Testis (tissue), 3 donors: Measurements from ENCODE around the gene ODAD2. TPM values are rescaled to one million over a fixed set of nuclear protein-coding genes. Genes with fewer than 3 reads are reported as not detected.

Source experiments
- DNase-seq: peaks from one replicate; pipeline ENCODE4 v3.0.0-alpha.2; 2019
- H3K27ac ChIP-seq, 2 donors: fragments of 200-600 bp; sonication (generic); one replicate each; pipeline ENCODE4 v1.5.1; 2019
- H3K27me3 ChIP-seq: fragments of 200-600 bp; sonication (generic); one replicate; pipeline ENCODE4 v1.5.1; 2019
- H3K36me3 ChIP-seq: fragments of 200-600 bp; sonication (generic); one replicate; pipeline ENCODE4 v1.5.1; 2017; ENCODE audit warnings: low read depth; ENCODE audit errors: missing control alignments
- H3K4me1 ChIP-seq: fragments of 200-600 bp; sonication (generic); one replicate; pipeline ENCODE4 v1.5.1; 2019
- H3K4me3 ChIP-seq, 2 donors: fragments of 200-600 bp; sonication (generic); one replicate each; pipeline ENCODE4 v1.5.1; 2017 to 2019
- H3K9me3 ChIP-seq: fragments of 200-600 bp; sonication (generic); one replicate; pipeline ENCODE4 v1.5.1; 2017
- POLR2A ChIP-seq: fragments of 450-650 bp; IDR thresholded peaks from one replicate; pipeline ENCODE4 v1.6.1; 2017; ENCODE audit warnings: antibody characterized with exemption, mild to moderate bottlenecking, moderate library complexity
- WGBS, 2 donors: methylation state at CpG; one replicate each; pipeline ENCODE4 v1.1.5; 2018; 5-methylcytosine and 5-hydroxymethylcytosine counted together
- intact Hi-C: fragments of 100-400 bp; cut with DNase I; formaldehyde crosslinking; loops from one replicate; pipeline ENCODE4 v1.15.1; 2023; ENCODE audit warnings: low total_unique reads
- polyA plus RNA-seq: library from polyadenylated mRNA; stranded (reverse); fragments of 350-450 nt; fragmentation: Illumina TruSeq; extraction: RNeasy Lipid Tissue Mini Kit (QIAGEN cat#74804); gene quantifications from one replicate; pipeline ENCODE4 v1.2.3, GENCODE V29; 2014; ENCODE audit warnings: low read depth, low replicate concordance; ENCODE audit not compliant: insufficient read depth
- total RNA-seq, 2 donors: library from RNA; depleted of rRNA; stranded (reverse); fragments of >200 nt; gene quantifications; one replicate each; pipeline ENCODE4 v1.2.3, GENCODE V29; 2016
- TF ChIP-seq, protein P1 (sequence below), 3 experiments: fragments of 450-650 bp in 2 of 3; fragments of 200-600 bp in 1 of 3; sonication (generic) in 1 of 3; IDR thresholded peaks; one replicate each; pipeline ENCODE4 v1.5.1; 2016 to 2019; ENCODE audit warnings: antibody characterized with exemption in 3 of 3, mild to moderate bottlenecking in 2 of 3, moderate library complexity in 1 of 3

ODAD2 gene
- total and polyA plus RNA-seq, 3 donors from 2014 or later: 28.5 to 75.7 (median 38.7) TPM

DNA sequence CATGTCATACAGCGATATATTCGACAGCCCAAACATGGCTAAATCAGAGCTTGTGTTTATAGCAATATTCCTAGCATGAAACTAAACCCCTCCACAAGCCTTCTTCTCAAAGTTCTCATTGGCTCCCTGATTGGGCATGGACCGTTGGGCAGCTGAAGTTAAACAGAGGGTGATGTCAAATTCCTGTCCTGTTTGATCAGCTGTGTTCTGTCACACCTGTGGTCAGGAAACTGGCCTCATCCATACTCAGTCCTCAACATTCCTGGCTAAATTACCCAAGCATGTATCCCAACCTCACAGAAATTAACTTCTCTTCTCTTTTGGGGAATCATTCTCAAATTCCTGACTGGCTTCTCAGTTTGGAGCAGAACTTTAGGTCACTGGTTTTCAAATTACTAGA lies 107.9 kb downstream of the ODAD2 start:
- Histone ChIP-seq H3K36me3 (no peaks in the 10 kb centered on the region), H3K27ac (no peak overlapping the region), H3K4me3 (no peak overlapping the region), H3K27me3 (no peaks in the 10 kb centered on the region), H3K4me1 (no peaks in the 10 kb centered on the region), H3K9me3 (no peaks in the 10 kb centered on the region)
- WGBS, 2 donors: 81 to 89% methylated on average over 3 of the region's 3 CpGs
- intact Hi-C loops: no loop called here
- TF ChIP-seq, protein P1, sequence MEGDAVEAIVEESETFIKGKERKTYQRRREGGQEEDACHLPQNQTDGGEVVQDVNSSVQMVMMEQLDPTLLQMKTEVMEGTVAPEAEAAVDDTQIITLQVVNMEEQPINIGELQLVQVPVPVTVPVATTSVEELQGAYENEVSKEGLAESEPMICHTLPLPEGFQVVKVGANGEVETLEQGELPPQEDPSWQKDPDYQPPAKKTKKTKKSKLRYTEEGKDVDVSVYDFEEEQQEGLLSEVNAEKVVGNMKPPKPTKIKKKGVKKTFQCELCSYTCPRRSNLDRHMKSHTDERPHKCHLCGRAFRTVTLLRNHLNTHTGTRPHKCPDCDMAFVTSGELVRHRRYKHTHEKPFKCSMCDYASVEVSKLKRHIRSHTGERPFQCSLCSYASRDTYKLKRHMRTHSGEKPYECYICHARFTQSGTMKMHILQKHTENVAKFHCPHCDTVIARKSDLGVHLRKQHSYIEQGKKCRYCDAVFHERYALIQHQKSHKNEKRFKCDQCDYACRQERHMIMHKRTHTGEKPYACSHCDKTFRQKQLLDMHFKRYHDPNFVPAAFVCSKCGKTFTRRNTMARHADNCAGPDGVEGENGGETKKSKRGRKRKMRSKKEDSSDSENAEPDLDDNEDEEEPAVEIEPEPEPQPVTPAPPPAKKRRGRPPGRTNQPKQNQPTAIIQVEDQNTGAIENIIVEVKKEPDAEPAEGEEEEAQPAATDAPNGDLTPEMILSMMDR (IDR thresholded peaks at IDR 0.05): no peak
- no peak for TF ChIP-seq POLR2A
- no peak for DNase-seq

DNA sequence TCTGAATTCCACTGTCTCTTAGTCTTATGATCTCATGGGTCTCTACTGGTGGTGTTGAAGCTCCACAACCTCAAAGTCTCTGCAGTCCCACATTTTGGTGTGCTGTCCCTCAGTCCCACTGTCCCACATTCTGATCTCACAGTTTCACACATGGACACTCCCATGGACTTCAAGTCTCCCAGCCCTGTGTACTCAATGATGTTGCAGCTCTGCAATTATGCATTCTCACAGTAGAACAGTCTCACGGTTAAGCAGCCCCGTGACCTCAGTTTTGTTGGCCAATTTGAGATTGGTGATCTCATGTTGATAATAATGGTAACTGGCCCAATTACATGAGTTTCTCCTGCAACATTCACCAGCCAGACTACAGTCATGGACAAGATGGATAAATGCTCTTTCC lies 109.4 kb downstream of the ODAD2 start:
- H3K4me1 ChIP-seq: no peaks in the 10 kb centered on the region
- H3K27me3 ChIP-seq: no peaks in the 10 kb centered on the region
- no peaks in the 10 kb centered on the region for H3K36me3 ChIP-seq
- H3K27ac ChIP-seq: no peak overlapping the region
- intact Hi-C loops: no loop called here
- H3K9me3 ChIP-seq: no peaks in the 10 kb centered on the region
- no peak overlapping the region for H3K4me3 ChIP-seq
- TF ChIP-seq, protein P1 (IDR thresholded peaks at IDR 0.05): no peak
- no peak for TF ChIP-seq POLR2A
- no peak for DNase-seq
- 91 to 93% methylated on average over 2 of the region's 2 CpGs for WGBS, 2 donors

DNA sequence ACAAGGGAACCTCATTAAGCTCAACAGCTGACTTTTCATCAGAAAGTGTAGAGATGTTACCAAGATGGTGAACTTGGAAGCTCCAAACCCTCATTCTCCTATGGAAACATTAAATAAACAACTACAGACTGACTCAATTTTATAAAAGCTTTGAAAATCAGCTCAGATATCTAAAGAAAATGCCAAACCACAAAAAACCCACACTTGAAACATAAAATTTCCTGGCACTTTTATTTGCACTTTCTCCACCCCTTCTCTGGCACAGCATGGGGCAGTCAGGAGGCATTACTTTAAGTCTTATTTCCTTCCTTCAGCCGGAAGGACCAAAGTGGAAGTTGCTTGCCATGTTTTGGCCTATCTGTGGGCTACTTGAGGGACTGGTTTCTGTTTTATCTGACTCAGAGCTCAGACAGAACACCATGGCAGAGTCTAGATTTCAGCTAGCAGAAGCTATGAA lies 114.7 kb downstream of the ODAD2 start:
- DNase-seq: no peak
- H3K27me3 ChIP-seq: no peaks in the 10 kb centered on the region
- no peak overlapping the region for H3K27ac ChIP-seq
- intact Hi-C loops: no loop called here
- H3K9me3 ChIP-seq: no peaks in the 10 kb centered on the region
- 89 to 93% methylated on average over 1 of the region's 1 CpG for WGBS, 2 donors
- no peak overlapping the region for H3K4me3 ChIP-seq
- H3K36me3 ChIP-seq: no peaks in the 10 kb centered on the region
- no peaks in the 10 kb centered on the region for H3K4me1 ChIP-seq
- TF ChIP-seq POLR2A: no peak
- TF ChIP-seq, protein P1 (IDR thresholded peaks at IDR 0.05): no peak

GRCh38 chr10:27878281-27878680 lies 120.6 kb downstream of the ODAD2 start:
- Histone ChIP-seq H3K27me3 (no peaks in the 10 kb centered on the region), H3K4me3 (no peak overlapping the region), H3K27ac (no peak overlapping the region), H3K36me3 (no peaks in the 10 kb centered on the region), H3K4me1 (no peaks in the 10 kb centered on the region), H3K9me3 (no peaks in the 10 kb centered on the region)
- 89 to 93% methylated on average over 4 of the region's 4 CpGs for WGBS, 2 donors
- no peak for DNase-seq
- TF ChIP-seq, protein P1 (IDR thresholded peaks at IDR 0.05): no peak
- TF ChIP-seq POLR2A: no peak
- intact Hi-C loops: no loop called here

DNA sequence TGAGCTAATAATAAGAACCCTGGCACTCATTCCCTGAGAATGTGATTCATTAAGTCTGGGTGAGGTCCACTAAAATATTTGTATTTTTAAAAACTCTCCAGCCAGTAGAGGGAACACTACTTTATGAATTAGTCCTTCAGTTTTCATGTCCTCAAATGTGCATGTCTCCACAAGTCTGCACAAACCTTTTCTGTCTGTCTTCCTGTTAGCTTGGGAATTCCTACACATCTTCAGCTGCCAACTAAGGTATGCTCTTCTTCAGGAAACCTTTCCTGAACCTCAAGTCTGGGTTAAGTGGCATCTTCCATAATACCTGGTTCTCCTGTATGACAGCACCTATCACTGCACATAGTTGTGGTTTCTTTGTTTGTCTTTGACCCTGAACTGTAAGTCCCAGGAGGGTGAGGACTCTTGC lies 133.7 kb downstream of the ODAD2 start:
- Histone ChIP-seq H3K4me1 (no peaks in the 10 kb centered on the region), H3K27me3 (no peaks in the 10 kb centered on the region), H3K36me3 (no peaks in the 10 kb centered on the region), H3K9me3 (no peaks in the 10 kb centered on the region), H3K27ac (no peak overlapping the region), H3K4me3 (no peak overlapping the region)
- no peak for DNase-seq
- intact Hi-C loops: no loop called here
- TF ChIP-seq, protein P1 (IDR thresholded peaks at IDR 0.05): no peak
- no peak for TF ChIP-seq POLR2A
